ENCODE results near the gene TPCN2. TPM values are rescaled to one million over a fixed set of nuclear protein-coding genes. Genes with fewer than 3 reads are reported as not detected.

The TPCN2 gene
- total RNA-seq, 4 donors from 2014 or later = 27.1 to 36.1 (median 31.3) TPM

DNA sequence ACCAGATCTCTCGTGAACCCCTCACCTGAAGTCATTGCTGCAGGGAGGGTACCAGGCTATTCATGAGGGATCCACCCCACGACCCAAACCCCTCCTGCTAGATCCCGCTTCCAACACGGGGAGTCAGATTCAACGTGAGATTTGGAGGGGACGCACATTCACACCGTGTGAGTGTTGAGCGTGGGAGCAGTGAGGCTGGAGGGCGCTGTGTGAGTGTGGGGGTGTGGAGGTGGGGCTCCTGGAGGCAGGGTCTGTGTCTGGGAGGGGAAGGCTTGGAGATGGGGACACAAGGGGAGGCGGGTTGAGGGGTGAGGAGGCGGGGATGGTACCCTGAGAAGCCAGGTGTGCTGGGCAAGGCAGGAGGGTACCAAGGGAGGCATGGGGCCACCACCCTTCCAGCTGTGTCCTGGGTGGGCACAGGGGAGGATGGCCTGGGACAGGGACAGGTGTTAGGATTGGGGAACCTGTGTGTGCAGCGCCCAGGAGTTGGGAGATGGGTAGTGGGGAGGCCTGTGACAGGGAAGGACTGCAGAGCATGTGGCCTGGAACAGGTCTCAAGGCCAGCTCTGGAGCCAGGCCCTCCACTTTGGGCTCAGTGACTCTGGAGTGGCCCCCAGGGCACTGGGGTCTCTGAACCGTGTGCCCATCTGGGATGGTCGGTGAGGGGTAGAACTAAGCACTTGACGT, 13.6 kb downstream of the TPCN2 start:
- H3K27me3 ChIP-seq = no peaks in the 10 kb centered on the region
- TF ChIP-seq POLR2A (IDR thresholded peaks at IDR 0.05) = no peak
- no peak for TF ChIP-seq EP300 (IDR thresholded peaks at IDR 0.05)
- TF ChIP-seq, protein P1, sequence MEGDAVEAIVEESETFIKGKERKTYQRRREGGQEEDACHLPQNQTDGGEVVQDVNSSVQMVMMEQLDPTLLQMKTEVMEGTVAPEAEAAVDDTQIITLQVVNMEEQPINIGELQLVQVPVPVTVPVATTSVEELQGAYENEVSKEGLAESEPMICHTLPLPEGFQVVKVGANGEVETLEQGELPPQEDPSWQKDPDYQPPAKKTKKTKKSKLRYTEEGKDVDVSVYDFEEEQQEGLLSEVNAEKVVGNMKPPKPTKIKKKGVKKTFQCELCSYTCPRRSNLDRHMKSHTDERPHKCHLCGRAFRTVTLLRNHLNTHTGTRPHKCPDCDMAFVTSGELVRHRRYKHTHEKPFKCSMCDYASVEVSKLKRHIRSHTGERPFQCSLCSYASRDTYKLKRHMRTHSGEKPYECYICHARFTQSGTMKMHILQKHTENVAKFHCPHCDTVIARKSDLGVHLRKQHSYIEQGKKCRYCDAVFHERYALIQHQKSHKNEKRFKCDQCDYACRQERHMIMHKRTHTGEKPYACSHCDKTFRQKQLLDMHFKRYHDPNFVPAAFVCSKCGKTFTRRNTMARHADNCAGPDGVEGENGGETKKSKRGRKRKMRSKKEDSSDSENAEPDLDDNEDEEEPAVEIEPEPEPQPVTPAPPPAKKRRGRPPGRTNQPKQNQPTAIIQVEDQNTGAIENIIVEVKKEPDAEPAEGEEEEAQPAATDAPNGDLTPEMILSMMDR (IDR thresholded peaks at IDR 0.05) = no peak
- DNase-seq (ENCODE audit: low spot score in 2 of 2) = no peak
- H3K4me3 ChIP-seq = no peak overlapping the region
- H3K36me3 ChIP-seq = peaks cover 0 to 87% (median 2%) of the 10 kb centered on the region in 3 donors
- no peak overlapping the region for H3K27ac ChIP-seq
- 75 to 93% methylated on average over 15 of the region's 15 CpGs for WGBS, 2 donors
- peaks cover 0 to 26% (median 0%) of the 10 kb centered on the region in 4 donors for H3K4me1 ChIP-seq
- no peaks in the 10 kb centered on the region for H3K9me3 ChIP-seq

DNA sequence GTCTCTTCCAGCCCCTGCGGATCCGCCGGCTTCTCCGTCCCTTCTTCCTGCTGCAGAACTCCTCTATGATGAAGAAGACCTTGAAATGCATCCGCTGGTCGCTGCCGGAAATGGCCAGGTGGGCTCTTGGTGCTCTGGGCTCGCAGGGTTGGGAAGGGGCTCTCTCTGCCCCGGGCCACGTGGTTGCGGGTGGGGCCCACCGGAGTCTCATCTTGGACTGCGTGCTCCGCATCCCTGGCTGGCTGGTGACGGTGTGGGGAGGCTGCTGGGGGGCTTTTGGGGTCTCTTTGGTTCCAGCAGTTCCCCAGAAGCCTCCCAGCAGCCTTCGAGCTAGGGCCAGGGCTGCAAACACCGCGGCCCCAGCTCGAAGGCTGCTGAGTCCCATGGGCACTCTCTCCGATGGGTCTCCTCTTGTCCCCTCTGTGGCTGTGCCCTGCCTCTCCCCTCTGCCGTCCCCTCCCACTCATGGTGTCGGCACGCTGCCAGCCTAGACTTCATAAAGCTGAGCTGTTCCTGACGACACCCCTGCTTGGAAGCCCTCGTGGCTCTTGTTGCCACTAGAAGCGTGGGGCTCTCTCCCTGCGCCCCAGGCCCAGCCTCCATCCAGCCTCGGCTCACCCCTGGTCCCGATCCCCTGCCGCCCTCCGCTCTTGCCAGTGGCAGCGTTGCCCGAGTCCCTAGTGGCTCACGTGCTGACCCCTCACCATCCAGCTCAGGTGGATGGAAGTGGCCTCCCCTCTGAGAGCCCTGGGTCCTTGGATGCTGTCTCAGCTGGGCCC, 14.3 kb downstream of the TPCN2 start:
- no peak for DNase-seq (ENCODE audit: low spot score in 2 of 2)
- Histone ChIP-seq H3K4me3 (no peak overlapping the region), H3K36me3 (peaks cover 0 to 87% (median 0%) of the 10 kb centered on the region in 3 donors), H3K27ac (no peak overlapping the region), H3K9me3 (no peaks in the 10 kb centered on the region), H3K4me1 (peaks cover 0 to 26% (median 0%) of the 10 kb centered on the region in 4 donors), H3K27me3 (no peaks in the 10 kb centered on the region)
- WGBS, 2 donors = 85 to 89% methylated on average over 27 to 31 of the region's 34 CpGs
- TF ChIP-seq, protein P1 (IDR thresholded peaks at IDR 0.05) = no peak
- TF ChIP-seq POLR2A (IDR thresholded peaks at IDR 0.05) = no peak
- no peak for TF ChIP-seq EP300 (IDR thresholded peaks at IDR 0.05)

DNA sequence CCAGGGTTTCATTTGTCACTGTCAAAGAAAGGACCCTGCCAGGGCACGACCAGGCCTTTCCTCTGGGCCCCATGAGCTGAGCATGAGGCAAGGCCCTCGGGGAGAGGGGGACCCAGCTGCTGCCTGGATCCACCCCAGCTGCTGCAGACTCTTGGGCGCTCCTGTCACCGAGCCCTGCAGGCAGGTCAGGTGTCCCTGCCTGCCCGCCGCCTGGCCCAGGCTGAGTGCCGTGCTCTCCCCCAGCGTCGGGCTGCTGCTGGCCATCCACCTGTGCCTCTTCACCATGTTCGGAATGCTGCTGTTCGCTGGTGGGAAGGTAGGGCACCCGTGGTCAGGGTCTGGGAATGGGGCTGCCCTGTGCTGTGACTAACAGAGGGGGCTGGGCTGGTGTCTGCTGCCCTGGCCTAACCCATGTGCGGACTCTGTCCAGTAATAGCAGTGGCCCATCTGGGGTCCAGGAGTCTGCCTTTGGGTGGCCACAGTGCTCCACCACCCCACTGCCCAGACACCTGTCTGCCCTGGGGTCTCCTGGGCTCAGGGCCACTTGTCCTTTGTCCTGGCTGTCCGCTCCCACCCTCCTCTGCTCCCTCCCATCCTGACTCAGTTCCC, 15.0 kb downstream of the TPCN2 start:
- TF ChIP-seq POLR2A (IDR thresholded peaks at IDR 0.05) (no peak), EP300 (IDR thresholded peaks at IDR 0.05) (no peak)
- TF ChIP-seq, protein P1 (IDR thresholded peaks at IDR 0.05) = no peak
- Histone ChIP-seq H3K27ac (no peak overlapping the region), H3K4me3 (no peak overlapping the region), H3K27me3 (no peaks in the 10 kb centered on the region), H3K9me3 (no peaks in the 10 kb centered on the region), H3K4me1 (peaks cover 0 to 26% (median 0%) of the 10 kb centered on the region in 4 donors), H3K36me3 (peaks cover 0 to 81% (median 0%) of the 10 kb centered on the region in 3 donors)
- no peak for DNase-seq (ENCODE audit: low spot score in 2 of 2)
- 86 to 94% methylated on average over 6 to 12 of the region's 14 CpGs for WGBS, 2 donors

DNA sequence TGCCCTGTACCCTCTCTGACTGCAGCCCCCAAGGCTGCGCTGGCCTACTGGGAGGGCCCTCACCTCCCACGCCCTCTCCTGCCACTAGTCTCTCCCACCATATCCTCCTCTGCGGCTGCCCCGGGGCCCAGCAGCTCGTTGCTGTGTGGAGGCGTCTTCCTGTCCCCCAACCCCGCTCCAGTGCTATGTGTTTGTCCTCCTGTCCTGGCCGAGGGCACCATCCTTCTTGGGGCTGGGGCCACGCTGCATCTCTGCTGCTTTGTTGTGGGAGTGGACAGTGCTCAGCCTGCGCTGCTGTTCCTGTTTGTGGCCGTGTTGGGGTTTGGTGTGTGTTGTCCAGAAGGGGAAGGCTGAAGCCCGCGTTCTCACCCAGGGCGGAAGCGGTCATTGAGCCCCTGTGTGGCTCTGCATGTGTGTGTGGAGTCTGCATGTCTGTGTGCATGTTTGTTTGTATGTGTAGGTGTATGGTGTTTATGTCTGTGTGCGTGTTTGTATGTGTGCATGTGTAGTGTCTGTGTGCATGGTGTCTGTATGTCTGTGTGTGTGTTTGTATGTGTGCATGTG, 15.7 kb downstream of the TPCN2 start:
- TF ChIP-seq POLR2A (IDR thresholded peaks at IDR 0.05) = no peak
- TF ChIP-seq, protein P1 (IDR thresholded peaks at IDR 0.05) = no peak
- TF ChIP-seq EP300 (IDR thresholded peaks at IDR 0.05) = no peak
- Histone ChIP-seq H3K27me3 (no peaks in the 10 kb centered on the region), H3K27ac (no peak overlapping the region), H3K9me3 (no peaks in the 10 kb centered on the region), H3K36me3 (peaks cover 0 to 74% (median 0%) of the 10 kb centered on the region in 3 donors), H3K4me3 (no peak overlapping the region), H3K4me1 (peaks cover 0 to 24% (median 0%) of the 10 kb centered on the region in 4 donors)
- 84 to 85% methylated on average over 16 of the region's 16 CpGs for WGBS, 2 donors
- DNase-seq (ENCODE audit: low spot score in 2 of 2) = no peak
